ENCODE data around the gene BCAT1.

DNA sequence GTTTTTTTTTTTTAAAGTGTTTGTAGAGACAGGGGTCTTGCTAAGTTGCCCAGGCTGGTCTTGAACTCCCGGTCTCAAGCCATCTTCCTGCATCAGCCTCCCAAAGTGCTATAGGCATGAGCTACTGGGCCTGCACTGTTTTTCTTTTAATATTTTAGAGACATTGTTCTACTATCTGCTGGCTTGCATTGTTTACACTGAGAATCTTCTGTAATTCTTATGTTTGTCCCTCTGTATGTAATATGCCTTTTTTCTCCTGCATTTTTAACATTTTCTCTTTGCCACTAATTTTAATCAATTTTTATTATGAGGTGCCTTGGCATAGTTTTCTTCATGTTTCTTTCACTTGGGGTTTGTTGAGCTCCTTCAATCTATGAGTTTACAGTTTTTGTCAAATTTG, 15.4 kb upstream of the BCAT1 start:
- TF ChIP-seq, protein P1, sequence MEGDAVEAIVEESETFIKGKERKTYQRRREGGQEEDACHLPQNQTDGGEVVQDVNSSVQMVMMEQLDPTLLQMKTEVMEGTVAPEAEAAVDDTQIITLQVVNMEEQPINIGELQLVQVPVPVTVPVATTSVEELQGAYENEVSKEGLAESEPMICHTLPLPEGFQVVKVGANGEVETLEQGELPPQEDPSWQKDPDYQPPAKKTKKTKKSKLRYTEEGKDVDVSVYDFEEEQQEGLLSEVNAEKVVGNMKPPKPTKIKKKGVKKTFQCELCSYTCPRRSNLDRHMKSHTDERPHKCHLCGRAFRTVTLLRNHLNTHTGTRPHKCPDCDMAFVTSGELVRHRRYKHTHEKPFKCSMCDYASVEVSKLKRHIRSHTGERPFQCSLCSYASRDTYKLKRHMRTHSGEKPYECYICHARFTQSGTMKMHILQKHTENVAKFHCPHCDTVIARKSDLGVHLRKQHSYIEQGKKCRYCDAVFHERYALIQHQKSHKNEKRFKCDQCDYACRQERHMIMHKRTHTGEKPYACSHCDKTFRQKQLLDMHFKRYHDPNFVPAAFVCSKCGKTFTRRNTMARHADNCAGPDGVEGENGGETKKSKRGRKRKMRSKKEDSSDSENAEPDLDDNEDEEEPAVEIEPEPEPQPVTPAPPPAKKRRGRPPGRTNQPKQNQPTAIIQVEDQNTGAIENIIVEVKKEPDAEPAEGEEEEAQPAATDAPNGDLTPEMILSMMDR (conservative IDR thresholded peaks at IDR 0.05 in 1 of 2, IDR thresholded peaks at IDR 0.05 in 1 of 2; ENCODE audit: extremely low read depth in 1 of 2, insufficient read depth in 1 of 2, low read depth in 1 of 2, low read length in 2 of 2) = no peak
- TF ChIP-seq EZH2 (IDR thresholded peaks at IDR 0.05; ENCODE audit: borderline replicate concordance, low read length) = no peak
